HG03175 (cell line): Measurements from ENCODE around the gene TTLL11.

Source experiments
- ATAC-seq: cut with Tn5 transposase; IDR thresholded peaks from one replicate; pipeline ENCODE4 v1.9.1; 2021; ENCODE audit warnings: mild to moderate bottlenecking, moderate library complexity; ENCODE audit not compliant: unreplicated experiment

Gene TTLL11

DNA sequence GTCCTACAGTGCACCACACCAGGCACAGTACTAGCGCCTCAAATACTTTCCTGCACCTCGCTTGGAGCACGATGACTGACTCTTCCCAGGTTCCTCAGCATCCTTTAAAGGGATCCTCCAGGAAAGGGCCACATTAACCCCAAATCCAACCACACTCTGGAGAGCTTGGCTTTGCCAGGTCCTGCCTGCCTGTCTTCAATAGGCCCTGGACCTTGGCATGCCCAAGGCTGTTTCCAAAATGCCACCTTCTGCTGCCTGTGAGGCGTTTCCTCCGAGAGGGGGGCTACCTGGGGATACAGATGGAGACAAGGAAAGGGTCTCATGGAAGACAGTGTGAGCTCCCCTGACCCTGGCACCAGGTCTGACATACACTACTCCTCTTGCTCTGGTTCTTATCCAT lies 271.8 kb downstream of the TTLL11 start:
- ATAC-seq: no peak

- no peak for ATAC-seq
Observed at GRCh38 chr9:121820286-121821005, 272.7 kb downstream of the TTLL11 start.

DNA sequence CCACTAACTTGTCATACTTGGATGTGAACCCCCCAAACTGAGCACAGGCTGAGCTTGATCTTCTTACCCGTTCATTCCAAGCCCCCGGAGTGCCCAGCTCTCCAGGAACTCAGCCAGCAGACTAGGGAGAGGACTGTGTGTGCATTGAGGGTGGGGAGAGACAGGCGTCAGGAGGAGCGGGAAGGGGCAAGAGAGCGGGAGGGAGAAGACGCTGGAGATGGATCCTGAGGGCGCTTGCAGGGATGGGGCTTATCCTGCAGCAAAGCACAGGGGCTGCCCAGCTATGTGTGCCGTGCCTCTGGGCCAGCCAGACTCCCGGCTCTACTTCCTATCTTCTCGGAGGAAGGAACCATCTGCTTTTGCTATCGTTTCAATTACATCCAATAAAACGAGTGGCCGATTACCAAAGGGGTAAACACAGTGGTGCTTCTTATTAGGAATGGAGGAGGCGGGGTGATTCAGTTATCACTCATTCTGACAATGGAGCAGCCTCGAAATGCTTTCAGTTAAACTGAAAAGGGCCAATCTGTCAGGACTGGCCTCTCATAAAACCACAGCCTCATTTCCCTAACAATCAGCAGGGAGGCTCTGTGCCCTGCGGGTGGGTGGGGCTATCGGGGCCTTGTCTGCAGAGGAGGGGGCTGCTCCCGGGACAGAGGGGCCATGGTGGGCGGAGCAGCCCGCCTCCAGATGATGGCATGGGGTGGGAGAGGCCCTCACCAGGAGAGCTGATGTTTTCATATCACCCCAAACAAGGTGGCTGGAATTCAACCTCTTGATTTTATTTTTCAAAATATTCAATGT lies 273.5 kb downstream of the TTLL11 start:
- no peak for ATAC-seq

GRCh38 chr9:121818841-121819427 lies 274.2 kb downstream of the TTLL11 start:
- no peak for ATAC-seq

- ATAC-seq: no peak
Observed at GRCh38 chr9:121818016-121818661, 275.0 kb downstream of the TTLL11 start.

DNA sequence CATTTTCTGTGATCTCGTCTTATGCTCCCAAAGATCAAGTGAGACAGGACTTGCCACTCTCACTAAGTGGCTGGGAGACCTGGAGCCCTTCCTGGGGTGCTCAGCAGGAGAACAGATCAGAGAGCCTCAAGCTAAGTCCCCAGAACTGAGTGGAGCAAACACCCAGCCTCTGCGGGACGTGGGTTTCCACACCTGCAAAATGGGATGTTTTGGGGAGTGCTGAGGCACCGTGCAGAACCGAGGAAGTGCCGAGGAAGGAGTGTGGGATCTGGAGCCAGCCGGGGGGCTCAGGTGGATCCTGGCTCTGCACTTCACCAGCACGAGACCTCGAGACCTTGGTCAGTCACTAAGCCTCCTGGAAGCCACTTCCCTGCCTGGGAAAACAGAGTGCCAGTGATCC lies 275.6 kb downstream of the TTLL11 start:
- ATAC-seq: no peak

DNA sequence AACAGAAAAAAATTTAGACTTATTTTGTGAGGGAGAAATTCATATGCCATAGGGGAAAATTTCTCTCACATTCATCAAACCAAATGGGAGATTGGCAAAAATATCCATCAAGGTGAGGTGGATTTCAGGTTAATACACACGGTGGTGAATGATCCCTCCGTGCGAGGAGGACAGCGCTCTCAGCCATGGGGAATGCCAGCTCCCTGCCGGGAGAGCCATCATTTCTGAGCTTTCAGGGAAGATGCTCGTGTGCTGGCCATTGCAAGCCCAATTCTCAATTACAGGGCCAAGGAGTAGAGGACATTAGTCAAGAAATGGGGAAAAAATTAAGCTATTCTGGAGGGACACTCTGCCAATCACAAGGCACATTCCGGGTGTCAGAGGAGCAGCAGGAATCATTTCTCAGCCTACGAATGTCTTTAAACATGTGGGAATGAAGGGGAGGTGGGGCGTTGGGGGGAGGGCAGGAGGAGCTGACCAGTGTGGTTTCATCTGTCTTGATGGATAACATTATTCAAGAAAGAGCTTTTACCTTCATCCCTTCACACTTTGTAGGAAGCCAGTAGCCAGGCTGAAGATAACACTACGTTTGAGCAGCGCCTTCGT lies 276.2 kb downstream of the TTLL11 start:
- no peak for ATAC-seq

- ATAC-seq: no peak
Observed at GRCh38 chr9:121816449-121816817, 276.7 kb downstream of the TTLL11 start.

- no peak for ATAC-seq
Observed at GRCh38 chr9:121815546-121816448, 277.3 kb downstream of the TTLL11 start.

GRCh38 chr9:121815084-121815483 lies 278.0 kb downstream of the TTLL11 start:
- ATAC-seq: no peak

DNA sequence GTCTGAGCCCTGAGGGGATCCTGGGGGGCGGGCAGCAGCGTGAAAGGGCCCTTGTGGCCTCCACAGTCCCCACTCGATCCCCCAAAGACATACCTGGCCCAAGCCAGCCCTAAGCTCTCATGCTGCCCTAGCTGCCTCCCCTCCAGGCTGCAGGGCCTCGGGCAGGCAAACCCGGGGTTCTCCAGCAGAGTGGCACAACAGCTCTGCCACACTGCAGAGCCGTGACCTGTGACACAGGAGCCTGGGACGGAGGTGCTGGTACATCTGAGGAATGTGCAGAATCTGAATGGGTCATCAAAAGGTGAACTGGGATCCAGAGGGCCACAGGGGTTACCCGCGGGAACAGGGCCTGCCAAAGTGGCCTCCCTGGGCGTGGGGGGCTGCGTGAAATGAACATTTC lies 278.5 kb downstream of the TTLL11 start:
- no peak for ATAC-seq

GRCh38 chr9:121813519-121814210 lies 279.4 kb downstream of the TTLL11 start:
- no peak for ATAC-seq

DNA sequence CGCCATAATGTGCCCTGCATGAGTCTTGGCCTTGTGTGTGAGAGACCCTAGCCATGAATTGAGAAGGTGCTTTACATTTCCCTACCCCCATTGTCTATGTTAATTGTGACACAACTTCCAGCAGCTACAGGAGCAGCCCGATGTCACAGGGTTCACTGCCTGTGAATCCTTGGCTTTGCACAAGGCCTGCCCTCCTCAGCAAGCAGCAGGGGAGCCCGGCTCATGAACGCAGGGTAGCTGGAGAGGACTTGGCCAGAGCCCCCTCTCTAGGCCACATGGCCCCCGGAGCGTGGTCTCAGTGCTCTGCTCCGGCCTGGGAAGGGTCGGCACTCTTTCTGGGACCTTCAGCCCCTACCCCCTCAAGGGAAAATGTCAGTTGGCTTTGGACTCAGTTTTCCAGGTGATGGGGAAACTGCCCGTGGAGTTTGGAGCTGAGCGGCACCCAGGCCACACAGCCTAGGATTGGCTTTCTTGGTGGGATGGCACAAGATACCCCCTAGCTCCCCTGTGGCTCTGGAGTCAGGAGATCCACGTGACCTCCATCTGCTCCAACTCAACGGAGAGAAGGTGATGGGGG lies 280.9 kb downstream of the TTLL11 start:
- no peak for ATAC-seq

GRCh38 chr9:121811751-121812150 lies 281.4 kb downstream of the TTLL11 start:
- no peak for ATAC-seq

DNA sequence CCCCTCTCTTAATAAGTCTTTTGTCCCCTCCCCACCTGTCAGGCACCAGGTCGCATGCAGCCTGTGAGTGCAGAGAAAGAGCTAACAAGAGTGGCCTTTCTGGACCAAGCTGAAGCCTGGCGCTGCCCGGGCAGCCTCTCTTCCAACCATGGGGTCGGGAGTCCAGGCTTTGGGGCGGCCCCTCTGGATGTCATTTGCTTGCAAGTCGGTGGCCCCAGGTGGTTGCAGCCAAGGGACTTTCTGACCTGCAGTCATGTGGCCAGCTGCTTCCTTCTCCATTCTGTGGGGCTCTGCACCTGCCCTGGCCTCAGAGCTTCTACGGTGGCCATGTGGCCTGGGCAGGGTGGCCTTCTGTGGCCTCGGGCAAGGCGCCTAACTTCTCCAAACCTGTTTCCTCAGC lies 282.0 kb downstream of the TTLL11 start:
- ATAC-seq: no peak

- ATAC-seq: no peak
Observed at GRCh38 chr9:121810489-121810888, 282.6 kb downstream of the TTLL11 start.

DNA sequence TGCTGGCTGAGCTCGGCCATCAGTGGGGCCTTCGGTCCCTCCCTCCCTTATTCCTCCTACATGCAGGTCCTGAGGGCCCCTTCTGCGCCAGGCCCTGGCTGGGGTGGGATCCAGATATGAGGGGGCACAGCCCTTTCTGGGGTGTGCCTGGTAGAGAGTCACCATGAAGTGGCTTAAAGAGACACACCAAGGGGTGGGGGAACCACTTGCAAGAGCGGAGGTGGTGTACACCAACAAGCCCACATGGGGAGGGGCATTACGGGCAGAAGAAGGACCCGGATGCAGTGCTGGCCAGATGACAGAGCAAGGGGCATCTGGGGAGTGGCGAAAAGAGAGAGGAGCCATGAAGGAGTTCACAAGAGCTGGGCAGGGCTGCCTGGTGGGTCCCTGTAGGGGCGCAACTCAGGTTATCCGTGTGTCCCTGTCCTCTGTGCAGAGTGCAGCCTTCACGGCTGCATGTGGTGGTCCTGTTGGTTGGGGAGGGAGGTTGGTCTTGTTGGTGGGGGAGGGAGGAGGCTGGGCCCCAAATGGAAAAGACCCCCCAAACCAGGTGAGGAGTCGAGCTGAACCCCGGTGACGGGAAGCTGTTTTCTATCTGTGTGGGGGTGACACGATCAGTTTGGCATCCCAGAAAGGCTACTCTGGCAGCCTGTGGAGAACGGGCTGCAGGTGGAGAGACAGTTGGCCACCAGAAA lies 283.6 kb downstream of the TTLL11 start:
- ATAC-seq: no peak

DNA sequence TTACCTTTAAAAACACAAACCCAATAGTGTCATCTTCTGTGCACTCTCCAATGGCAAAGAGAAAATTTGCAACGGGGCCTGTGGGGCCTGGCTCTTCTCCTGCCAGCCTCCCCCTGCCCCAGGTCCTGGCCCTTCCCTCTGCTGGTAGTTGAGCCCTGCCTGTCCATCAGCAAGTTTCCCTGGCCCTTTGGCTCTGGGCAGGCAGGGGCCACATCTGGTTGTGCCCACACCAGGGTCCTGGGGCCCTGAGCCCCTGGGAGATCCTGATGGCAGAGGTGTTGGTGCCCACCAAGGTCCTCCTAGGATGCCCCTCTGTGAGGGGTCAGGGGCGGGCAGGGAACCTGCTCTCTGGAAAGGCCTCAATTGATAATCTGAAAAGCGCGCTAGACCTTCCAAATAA lies 284.3 kb downstream of the TTLL11 start:
- ATAC-seq: no peak
